GM12865 (cell line): ENCODE results near the gene HYCC2.

ENCODE experiments used
- DNase-seq: peaks from one replicate; pipeline ENCODE4 v3.0.0; 2010; ENCODE audit warnings: low read depth
- H3K4me3 ChIP-seq: 2 replicates; pipeline ENCODE4 v1.5.1; 2011; ENCODE audit warnings: mild to moderate bottlenecking, low read depth, low read length, control low read depth
- TF ChIP-seq, protein P1 (sequence below): IDR thresholded peaks from 2 replicates; pipeline ENCODE4 v1.5.1; 2011; ENCODE audit warnings: low read length, control low read depth, low read depth, inconsistent platforms; ENCODE audit not compliant: insufficient read depth; ENCODE audit errors: missing control alignments

The HYCC2 gene

DNA sequence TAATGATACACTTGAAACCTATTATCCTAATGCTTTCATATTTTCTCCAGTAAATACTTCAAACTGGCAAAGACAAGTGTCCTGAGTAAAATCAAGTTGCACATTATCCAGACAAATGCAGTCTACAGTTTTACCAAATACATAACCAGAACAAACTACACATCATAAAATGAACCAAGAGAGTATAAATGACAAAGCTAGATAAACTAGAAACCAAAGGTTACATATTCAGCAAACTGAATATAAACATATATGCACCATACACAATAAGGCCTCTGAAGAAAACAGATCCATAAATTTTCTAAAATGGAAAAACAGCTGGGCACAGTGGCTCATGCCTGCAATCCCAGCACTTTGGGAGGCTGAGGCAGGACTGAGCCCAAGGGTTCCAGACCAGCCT, 47.0 kb downstream of the HYCC2 start:
- TF ChIP-seq, protein P1, sequence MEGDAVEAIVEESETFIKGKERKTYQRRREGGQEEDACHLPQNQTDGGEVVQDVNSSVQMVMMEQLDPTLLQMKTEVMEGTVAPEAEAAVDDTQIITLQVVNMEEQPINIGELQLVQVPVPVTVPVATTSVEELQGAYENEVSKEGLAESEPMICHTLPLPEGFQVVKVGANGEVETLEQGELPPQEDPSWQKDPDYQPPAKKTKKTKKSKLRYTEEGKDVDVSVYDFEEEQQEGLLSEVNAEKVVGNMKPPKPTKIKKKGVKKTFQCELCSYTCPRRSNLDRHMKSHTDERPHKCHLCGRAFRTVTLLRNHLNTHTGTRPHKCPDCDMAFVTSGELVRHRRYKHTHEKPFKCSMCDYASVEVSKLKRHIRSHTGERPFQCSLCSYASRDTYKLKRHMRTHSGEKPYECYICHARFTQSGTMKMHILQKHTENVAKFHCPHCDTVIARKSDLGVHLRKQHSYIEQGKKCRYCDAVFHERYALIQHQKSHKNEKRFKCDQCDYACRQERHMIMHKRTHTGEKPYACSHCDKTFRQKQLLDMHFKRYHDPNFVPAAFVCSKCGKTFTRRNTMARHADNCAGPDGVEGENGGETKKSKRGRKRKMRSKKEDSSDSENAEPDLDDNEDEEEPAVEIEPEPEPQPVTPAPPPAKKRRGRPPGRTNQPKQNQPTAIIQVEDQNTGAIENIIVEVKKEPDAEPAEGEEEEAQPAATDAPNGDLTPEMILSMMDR: no peak
- no peak for DNase-seq
- H3K4me3 ChIP-seq: no peak overlapping the region

- TF ChIP-seq, protein P1: no peak
- DNase-seq: peak; percentile 5
- H3K4me3 ChIP-seq: no peak overlapping the region
Measured at GRCh38 chr2:201021914-201022313, 49.6 kb downstream of the HYCC2 start.
